Middle frontal gyrus (tissue), 1 donor: ENCODE data around the gene RNF26.

ENCODE experiments used
- DNase-seq: peaks from one replicate; pipeline ENCODE4 v3.0.0-alpha.2; 2015; ENCODE audit warnings: low spot score; ENCODE audit errors: extremely low spot score

RNF26 gene

DNA sequence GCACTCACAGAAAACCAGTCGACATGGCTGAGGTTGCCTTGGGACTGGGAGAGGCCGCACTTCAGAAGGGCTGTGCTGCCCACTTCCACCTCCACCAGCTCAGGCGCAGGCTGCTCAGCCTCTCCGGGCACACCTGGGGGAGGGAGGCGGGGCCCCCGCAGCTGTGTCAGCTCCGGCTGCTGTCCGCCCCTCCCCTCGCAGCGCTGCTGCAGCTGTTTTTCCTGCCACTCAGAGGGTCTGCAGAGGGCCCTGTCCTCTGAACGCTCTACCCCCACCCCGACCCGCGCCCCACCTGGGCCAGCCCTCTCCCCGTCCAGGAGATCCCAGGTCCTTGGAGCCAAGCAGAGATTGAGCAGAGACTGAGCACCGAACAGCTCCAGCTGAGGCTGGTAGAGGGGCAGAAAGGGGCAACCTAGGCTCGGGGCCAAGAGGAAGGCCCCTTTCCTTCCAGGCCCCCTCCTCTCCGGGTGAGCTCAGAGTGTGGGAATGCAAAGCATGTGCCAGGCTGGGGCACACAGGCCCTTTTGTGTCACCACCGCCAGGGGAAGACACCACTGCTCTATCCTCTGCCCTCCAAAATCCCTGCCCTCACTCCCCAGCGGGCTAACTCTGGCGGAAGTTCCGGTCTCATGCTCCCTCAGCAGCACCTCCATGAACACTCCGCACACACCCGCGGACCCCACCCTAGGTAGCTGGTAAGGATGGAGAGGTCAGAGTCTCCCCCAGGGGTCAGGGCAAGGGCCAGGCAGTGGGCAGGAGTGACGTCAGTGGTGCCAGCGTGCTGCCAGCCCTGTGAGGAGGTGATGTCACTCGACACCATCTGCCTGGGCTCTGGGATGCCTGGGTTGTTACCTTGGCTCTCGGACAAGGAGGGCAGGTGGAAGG, 19.0 kb upstream of the RNF26 start:
- peak; percentile 14 for DNase-seq

GRCh38 chr11:119316016-119316728, 18.2 kb upstream of the RNF26 start:
- DNase-seq = peak; percentile 27

- DNase-seq = no peak
Measured at GRCh38 chr11:119316729-119317591, 17.4 kb upstream of the RNF26 start, which contains the start of gene MCAM. MCAM (minus strand) TSS chr11:119317130; CDS start chr11:119317101, 29 bp downstream.

GRCh38 chr11:119317592-119318239, 16.6 kb upstream of the RNF26 start:
- no peak for DNase-seq

- no peak for DNase-seq
Measured at GRCh38 chr11:119318240-119319135, 15.8 kb upstream of the RNF26 start.

DNA sequence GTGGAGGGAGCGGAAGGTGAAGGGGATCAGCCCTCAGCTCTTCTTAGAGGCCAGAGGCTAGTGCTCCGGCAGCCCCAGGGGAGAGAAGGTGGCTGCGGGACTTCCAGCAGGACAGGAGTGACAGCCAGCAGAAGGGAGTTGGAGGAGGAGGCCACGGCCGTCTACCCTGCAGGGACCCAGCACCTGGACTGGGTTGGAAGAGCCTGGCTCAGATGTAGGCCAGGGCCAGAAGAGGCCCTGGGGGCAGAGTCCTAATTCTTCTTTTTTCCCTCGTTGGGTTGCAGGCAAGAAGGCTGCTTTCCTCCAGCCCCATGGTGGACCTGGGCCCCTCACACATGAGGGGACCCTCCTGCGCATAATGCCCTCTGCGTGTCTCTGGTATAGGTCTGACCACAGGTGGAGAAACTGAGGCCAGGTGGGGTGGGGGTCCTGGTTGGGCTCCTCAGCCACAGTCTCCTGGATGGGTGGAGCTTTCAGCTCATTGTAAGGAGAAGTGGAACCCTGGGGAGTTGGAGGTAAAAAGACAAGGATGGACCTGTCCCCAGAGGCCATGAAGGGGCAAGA, 15.1 kb upstream of the RNF26 start:
- no peak for DNase-seq

GRCh38 chr11:119319700-119320239, 14.6 kb upstream of the RNF26 start:
- no peak for DNase-seq

GRCh38 chr11:119320240-119320775, 14.0 kb upstream of the RNF26 start:
- DNase-seq = no peak

DNA sequence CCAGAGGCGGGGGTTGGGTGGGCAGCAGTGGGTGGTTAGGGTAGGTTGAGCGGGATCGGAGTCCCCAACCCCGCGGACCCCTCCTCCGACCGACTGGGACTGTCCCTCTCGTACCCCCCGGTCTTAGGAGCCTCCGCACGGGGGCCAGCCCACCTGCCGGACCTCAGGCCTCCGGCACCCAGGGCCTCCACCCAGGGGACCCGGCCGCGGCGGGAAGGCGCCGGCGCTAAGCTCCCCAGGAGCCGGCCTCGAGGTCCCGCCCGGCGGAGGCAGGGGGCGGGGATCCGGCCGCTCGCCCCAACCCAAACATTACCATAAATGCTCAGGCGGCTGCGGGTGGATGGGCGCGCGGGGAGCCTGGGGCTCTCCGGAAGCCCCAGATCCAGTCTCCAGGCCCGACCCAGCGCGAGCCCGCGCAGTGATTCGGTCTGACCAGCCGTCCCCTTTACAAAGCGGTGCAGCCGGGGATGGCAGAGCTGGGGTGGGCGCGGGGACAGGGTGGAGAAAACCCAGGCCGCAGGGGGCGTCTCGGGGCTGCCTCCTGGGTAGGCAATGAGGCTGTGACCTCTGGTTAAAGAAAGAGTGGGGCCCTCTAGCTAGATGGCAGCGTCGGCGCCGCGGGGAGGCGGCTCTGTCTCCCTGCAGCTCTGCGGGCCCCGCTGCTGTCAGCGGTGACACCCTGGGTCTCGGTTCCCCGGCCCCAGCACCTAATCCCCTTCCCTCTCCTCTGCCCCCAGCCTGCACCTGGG, 13.4 kb upstream of the RNF26 start:
- DNase-seq = no peak

DNA sequence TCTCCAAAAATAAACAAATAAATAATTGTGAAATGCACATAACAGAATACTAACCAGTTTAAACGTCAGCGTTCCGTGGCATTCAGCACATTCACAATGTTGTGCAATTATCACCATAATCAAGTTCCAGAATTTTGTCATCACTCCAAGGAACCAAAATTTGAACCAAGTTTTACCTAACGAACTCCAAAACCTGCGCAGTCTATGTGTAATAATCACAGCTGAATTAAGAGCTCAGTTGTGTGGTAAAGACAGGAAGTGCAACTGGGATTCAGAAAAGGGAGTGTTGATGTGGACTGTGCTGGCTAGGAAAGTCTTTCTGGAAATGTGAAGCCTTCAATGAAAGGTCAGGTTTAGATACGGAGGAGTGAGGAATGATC, 12.0 kb upstream of the RNF26 start:
- no peak for DNase-seq

- no peak for DNase-seq
Measured at GRCh38 chr11:119322921-119323531, 11.3 kb upstream of the RNF26 start.

GRCh38 chr11:119323532-119324033, 10.7 kb upstream of the RNF26 start:
- peak; percentile 45 for DNase-seq

GRCh38 chr11:119324189-119324588, 10.1 kb upstream of the RNF26 start:
- DNase-seq = no peak

- no peak for DNase-seq
Measured at GRCh38 chr11:119329320-119329719, 5.0 kb upstream of the RNF26 start.

DNA sequence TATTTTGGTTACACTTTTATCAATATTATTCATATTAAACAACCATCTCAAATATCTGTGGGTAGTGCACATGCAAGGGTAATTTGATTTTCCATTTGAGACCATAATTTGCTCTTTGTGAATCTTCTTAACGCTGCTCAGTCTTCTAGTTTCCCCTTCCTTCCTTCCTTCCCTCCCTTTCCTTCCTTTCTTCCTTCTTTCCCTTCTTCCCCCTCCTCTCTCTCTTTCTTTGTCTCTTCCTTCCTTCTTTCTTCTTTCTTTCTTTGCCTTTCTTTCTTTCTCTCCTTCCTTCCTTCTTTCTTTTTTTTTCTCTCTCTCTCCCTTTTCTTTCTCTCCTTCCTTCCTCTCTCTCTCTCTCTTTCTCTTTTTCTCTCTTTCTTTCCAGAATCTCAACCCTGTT, 4.1 kb upstream of the RNF26 start:
- no peak for DNase-seq

DNA sequence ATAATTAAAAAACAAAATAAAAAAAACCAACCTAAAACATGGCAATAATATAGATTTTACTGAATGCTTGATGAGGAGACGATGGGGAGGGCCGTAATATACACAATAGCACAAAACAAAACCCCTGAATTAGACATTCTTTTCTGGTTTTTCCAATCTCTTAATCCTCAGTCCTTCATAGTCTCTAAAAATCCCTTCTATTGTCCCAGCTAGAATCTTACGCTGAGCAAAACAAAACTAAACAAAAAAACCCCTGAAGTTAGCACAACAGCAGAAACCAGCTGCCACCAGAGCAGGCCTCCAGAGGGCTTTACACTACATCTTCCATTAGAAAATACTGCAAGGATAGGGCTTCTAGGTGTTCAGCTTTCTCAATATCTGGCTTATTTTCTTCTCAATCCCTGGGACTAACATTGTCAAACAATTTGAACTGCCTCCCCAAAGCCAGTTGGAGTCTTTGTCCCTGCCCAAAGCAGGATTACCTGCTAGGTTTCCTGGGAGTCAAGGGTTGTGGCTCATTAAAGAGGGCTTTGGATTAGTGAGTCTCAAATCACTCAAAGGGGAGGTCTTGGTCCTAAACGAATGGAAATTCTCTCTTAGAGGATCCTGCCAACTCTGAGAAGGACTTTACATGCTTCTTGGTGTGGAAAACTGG, 2.1 kb upstream of the RNF26 start:
- DNase-seq = no peak

DNA sequence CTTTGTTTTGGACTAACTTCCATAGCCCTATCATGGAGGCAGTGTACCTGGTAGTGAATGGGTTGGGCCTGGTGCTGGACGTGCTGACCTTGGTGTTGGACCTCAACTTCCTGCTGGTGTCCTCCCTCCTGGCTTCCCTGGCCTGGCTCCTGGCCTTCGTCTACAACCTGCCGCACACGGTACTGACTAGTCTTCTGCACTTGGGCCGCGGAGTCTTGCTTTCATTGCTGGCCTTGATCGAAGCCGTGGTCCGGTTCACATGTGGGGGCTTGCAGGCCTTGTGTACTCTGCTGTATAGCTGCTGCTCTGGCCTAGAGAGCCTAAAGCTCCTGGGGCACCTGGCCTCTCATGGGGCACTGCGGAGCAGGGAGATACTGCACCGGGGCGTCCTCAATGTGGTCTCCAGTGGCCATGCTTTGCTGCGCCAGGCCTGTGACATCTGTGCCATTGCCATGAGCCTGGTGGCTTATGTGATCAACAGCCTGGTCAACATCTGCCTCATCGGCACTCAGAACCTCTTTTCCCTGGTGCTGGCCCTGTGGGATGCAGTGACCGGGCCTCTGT, 846 bp downstream of the RNF26 start:
- DNase-seq = no peak
